Smooth muscle cell (in vitro differentiated cells): ENCODE data around the gene CPM. TPM values are rescaled to one million over a fixed set of nuclear protein-coding genes. Genes with fewer than 3 reads are reported as not detected.

Experiments
- DNase-seq: peaks from one replicate; lab custom pipeline; 2025; ENCODE audit not compliant: unreplicated experiment; lab: John Stamatoyannopoulos, UW
- H2AFZ ChIP-seq: fragments of 200-600 bp; sonication (generic); 2 replicates; pipeline ENCODE4 v1.6.0; 2016; ENCODE audit warnings: antibody characterized with exemption, low read depth, mild to moderate bottlenecking
- H3F3A ChIP-seq: fragments of 200-600 bp; sonication (generic); 2 replicates; pipeline ENCODE4 v1.6.0; 2017; ENCODE audit warnings: antibody characterized with exemption, low read depth
- H3K27ac ChIP-seq: fragments of 200-600 bp; sonication (generic); 2 replicates; pipeline ENCODE4 v1.5.1; 2016; ENCODE audit warnings: low read depth, mild to moderate bottlenecking
- H3K27me3 ChIP-seq: fragments of 200-600 bp; sonication (generic); 2 replicates; pipeline ENCODE4 v1.6.1; 2016; ENCODE audit warnings: low read depth, mild to moderate bottlenecking
- H3K36me3 ChIP-seq: fragments of 200-600 bp; sonication (generic); 2 replicates; pipeline ENCODE4 v1.5.1; 2016; ENCODE audit warnings: low read depth
- H3K4me1 ChIP-seq: fragments of 200-600 bp; sonication (generic); 2 replicates; pipeline ENCODE4 v1.5.1; 2016; ENCODE audit warnings: low read depth
- H3K4me2 ChIP-seq: fragments of 200-600 bp; sonication (generic); 2 replicates; pipeline ENCODE4 v1.6.0; 2016; ENCODE audit warnings: mild to moderate bottlenecking
- H3K4me3 ChIP-seq: fragments of 200-600 bp; sonication (generic); 2 replicates; pipeline ENCODE4 v1.5.1; 2016; ENCODE audit warnings: mild to moderate bottlenecking
- H3K79me2 ChIP-seq: fragments of 200-600 bp; sonication (generic); 2 replicates; pipeline ENCODE4 v1.6.0; 2016; ENCODE audit warnings: low read depth, mild to moderate bottlenecking
- H3K9ac ChIP-seq: fragments of 200-600 bp; sonication (generic); 2 replicates; pipeline ENCODE4 v1.6.0; 2016; ENCODE audit warnings: low read depth
- H3K9me3 ChIP-seq: fragments of 200-600 bp; sonication (generic); replicated peaks from 2 replicates; pipeline ENCODE4 v1.5.1; 2016; ENCODE audit warnings: low read depth
- H4K20me1 ChIP-seq: fragments of 200-600 bp; sonication (generic); 2 replicates; pipeline ENCODE4 v1.6.0; 2016; ENCODE audit warnings: low read depth
- WGBS: methylation state at CpG from one replicate; pipeline ENCODE4 v1.1.7; 2016; ENCODE audit warnings: low lambda C conversion rate; 5-methylcytosine and 5-hydroxymethylcytosine counted together
- polyA plus RNA-seq: library from polyadenylated mRNA; unstranded; fragments of >200 nt; fragmentation: Nextera tagmentation; extraction: Ambion mirVana; gene quantifications from 2 replicates; pipeline ENCODE4 v1.2.1, GENCODE V29; 2016
- total RNA-seq: library from RNA; depleted of rRNA; stranded (reverse); fragments of >200 nt; gene quantifications from 2 replicates; pipeline ENCODE4 v1.2.3, GENCODE V29; 2014
- TF ChIP-seq, protein P1 (sequence below): fragments of 200-600 bp; sonication (generic); IDR thresholded peaks from 2 replicates; pipeline ENCODE4 v1.5.1; 2017; ENCODE audit warnings: borderline replicate concordance, mild to moderate bottlenecking, antibody characterized with exemption; ENCODE audit not compliant: insufficient read depth, poor library complexity, severe bottlenecking

CPM gene
- total and polyA plus RNA-seq, 2 experiments from 2014 or later = 0.57 to 6.2 TPM

DNA sequence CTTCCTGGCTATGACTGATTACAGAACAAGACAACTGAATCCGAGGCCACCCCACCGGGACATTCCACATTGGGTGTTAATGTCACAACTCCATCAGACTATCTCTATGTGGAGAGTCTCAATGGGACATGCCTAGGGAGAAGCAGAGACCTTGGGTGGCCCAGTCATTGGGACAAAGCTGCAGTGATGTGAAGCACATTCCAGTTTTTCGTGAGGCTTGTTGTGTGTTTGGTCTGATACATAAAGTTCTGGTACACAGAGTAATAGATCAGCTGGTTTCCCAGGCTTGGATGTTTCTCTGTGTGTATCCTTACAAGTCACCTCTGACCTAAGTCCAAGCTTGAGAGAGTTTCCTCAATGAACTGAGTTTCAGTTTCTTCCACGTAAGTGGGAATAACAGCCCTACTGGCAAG is 42.3 kb downstream of the CPM start:
- TF ChIP-seq, protein P1, sequence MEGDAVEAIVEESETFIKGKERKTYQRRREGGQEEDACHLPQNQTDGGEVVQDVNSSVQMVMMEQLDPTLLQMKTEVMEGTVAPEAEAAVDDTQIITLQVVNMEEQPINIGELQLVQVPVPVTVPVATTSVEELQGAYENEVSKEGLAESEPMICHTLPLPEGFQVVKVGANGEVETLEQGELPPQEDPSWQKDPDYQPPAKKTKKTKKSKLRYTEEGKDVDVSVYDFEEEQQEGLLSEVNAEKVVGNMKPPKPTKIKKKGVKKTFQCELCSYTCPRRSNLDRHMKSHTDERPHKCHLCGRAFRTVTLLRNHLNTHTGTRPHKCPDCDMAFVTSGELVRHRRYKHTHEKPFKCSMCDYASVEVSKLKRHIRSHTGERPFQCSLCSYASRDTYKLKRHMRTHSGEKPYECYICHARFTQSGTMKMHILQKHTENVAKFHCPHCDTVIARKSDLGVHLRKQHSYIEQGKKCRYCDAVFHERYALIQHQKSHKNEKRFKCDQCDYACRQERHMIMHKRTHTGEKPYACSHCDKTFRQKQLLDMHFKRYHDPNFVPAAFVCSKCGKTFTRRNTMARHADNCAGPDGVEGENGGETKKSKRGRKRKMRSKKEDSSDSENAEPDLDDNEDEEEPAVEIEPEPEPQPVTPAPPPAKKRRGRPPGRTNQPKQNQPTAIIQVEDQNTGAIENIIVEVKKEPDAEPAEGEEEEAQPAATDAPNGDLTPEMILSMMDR = no peak
- no peaks in the 10 kb centered on the region for H3K36me3 ChIP-seq
- H3K27me3 ChIP-seq = no peaks in the 10 kb centered on the region
- DNase-seq = no peak
- H3K79me2 ChIP-seq = no peaks in the 10 kb centered on the region
- H3K27ac ChIP-seq = no peak overlapping the region
- no peak overlapping the region for H3K9ac ChIP-seq
- H3K4me3 ChIP-seq = no peak overlapping the region
- no peak overlapping the region for H3K4me2 ChIP-seq
- no peaks in the 10 kb centered on the region for H4K20me1 ChIP-seq
- no peak overlapping the region for H2AFZ ChIP-seq
- no peaks in the 10 kb centered on the region for H3K4me1 ChIP-seq
- no peaks in the 10 kb centered on the region for H3K9me3 ChIP-seq
- H3F3A ChIP-seq = no peaks in the 10 kb centered on the region
- WGBS = 87% methylated on average over 4 of the region's 4 CpGs

DNA sequence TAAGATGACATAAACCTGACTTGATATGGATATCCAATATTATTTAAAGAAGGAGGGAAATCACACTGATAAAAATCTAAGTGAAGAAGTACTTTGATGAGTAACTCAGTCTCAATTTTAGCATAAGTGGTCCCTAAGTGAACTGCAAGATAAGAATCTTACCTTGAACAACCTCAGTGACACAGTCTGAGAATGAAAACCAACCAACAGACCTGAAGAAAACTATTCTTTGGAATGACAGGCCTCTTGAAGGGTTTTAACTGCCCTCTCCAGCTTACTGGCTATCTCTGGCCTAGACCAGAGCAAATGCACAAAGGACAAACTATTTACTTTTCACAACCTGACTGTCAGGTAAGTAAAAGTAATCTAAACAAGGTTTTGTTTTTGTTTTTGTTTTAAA is 44.7 kb downstream of the CPM start:
- no peak overlapping the region for H2AFZ ChIP-seq
- no peaks in the 10 kb centered on the region for H3K79me2 ChIP-seq
- no peaks in the 10 kb centered on the region for H3K9me3 ChIP-seq
- H3K4me3 ChIP-seq = no peak overlapping the region
- H3K27me3 ChIP-seq = no peaks in the 10 kb centered on the region
- H3K9ac ChIP-seq = no peak overlapping the region
- no peak for DNase-seq
- H3K36me3 ChIP-seq = no peaks in the 10 kb centered on the region
- no peaks in the 10 kb centered on the region for H3K4me1 ChIP-seq
- H3K27ac ChIP-seq = no peak overlapping the region
- H3K4me2 ChIP-seq = no peak overlapping the region
- H4K20me1 ChIP-seq = no peaks in the 10 kb centered on the region
- TF ChIP-seq, protein P1 = no peak
- H3F3A ChIP-seq = no peaks in the 10 kb centered on the region

DNA sequence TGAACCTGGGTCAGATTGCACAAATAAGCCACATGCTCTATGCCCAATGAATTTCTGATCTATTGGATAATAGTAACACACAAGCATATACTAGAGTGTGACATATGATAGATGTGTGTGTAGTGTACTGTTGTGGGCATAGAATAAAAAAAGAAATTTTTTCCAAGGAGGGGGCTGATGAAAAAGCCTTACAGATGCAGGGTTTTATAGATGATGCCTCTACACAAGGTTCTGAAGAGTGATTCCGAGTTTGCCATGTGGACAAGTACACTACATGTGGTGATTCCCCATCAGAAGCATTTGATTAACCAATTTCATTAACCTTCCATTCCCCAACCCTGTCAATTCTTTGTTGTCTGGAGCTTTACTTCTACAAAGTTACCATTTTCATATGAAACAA is 45.3 kb downstream of the CPM start:
- H3K9me3 ChIP-seq = no peaks in the 10 kb centered on the region
- WGBS = 94% methylated on average over 1 of the region's 1 CpG
- no peak overlapping the region for H3K4me2 ChIP-seq
- H3K79me2 ChIP-seq = no peaks in the 10 kb centered on the region
- no peaks in the 10 kb centered on the region for H3K36me3 ChIP-seq
- DNase-seq = no peak
- no peaks in the 10 kb centered on the region for H3F3A ChIP-seq
- no peaks in the 10 kb centered on the region for H3K27me3 ChIP-seq
- H2AFZ ChIP-seq = no peak overlapping the region
- no peak overlapping the region for H3K4me3 ChIP-seq
- no peak overlapping the region for H3K9ac ChIP-seq
- TF ChIP-seq, protein P1 = no peak
- H3K4me1 ChIP-seq = no peaks in the 10 kb centered on the region
- no peaks in the 10 kb centered on the region for H4K20me1 ChIP-seq
- H3K27ac ChIP-seq = no peak overlapping the region
